RWPE1 (cell line): ENCODE data around the gene TOP1.

Experiments used
- CTCF ChIA-PET: fragments of 350-600 bp; sonication (Branson Sonifier 250); formaldehyde crosslinking; extraction: SDS; loops from one replicate; lab custom pipeline; 2021; lab: Yijun Ruan, JAX
- POLR2A ChIA-PET: fragments of 400-600 bp; formaldehyde crosslinking; extraction: SDS; loops from one replicate; lab custom pipeline; 2020; ENCODE audit warnings: antibody characterized with exemption; ENCODE audit not compliant: low non-redundant PET; lab: Yijun Ruan, JAX
- DNase-seq: peaks from one replicate; pipeline ENCODE4 v3.0.0; 2012; ENCODE audit warnings: low spot score
- H3K27ac ChIP-seq: fragments of 450-650 bp; 2 replicates; pipeline ENCODE4 v1.5.1; 2017
- CTCF ChIP-seq: fragments of 450-650 bp; conservative IDR thresholded peaks from 2 replicates; pipeline ENCODE4 v1.5.1; 2017; ENCODE audit warnings: low read depth, mild to moderate bottlenecking

Gene TOP1

GRCh38 chr20:40993794-40994540, 34.7 kb upstream of the TOP1 start:
- DNase-seq, result no peak
- ChIA-PET POLR2A (interaction anchor here (0.5 kb wide), 1 partner anchor 73 kb away, joined by 5 read pairs; no protein-coding TSS in a partner anchor), CTCF (interaction anchor here (0.6 to 1.1 kb wide), 3 partner anchors 38 to 96 kb away, joined by 3 to 7 read pairs (median 3); no protein-coding TSS in a partner anchor)
- H3K27ac ChIP-seq, result no peak overlapping the region
- TF ChIP-seq CTCF, result no peak

- POLR2A ChIA-PET, result no interaction called here
- CTCF ChIA-PET, result interaction anchor here (0.6 kb wide), 1 partner anchor 10 kb away, joined by 3 read pairs; no protein-coding TSS in a partner anchor
- no peak for DNase-seq
- no peak for TF ChIP-seq CTCF
- H3K27ac ChIP-seq, result no peak overlapping the region
These were observed 32.3 kb upstream of the TOP1 start for GRCh38 chr20:40996326-40996725.

- no peak for TF ChIP-seq CTCF
- no peak overlapping the region for H3K27ac ChIP-seq
- ChIA-PET CTCF (interaction anchor here (0.6 kb wide), 1 partner anchor 38 kb away, joined by 4 read pairs; no protein-coding TSS in a partner anchor), POLR2A (no interaction called here)
- no peak for DNase-seq
These were observed 31.5 kb upstream of the TOP1 start for GRCh38 chr20:40997116-40997515.

- DNase-seq, result no peak
- H3K27ac ChIP-seq, result peak overlapping the region; percentile 33
- CTCF ChIA-PET, result interaction anchor here (0.6 to 1.2 kb wide), 3 partner anchors 9 to 64 kb away, joined by 3 to 5 read pairs (median 3); no protein-coding TSS in a partner anchor
- no peak for TF ChIP-seq CTCF
- POLR2A ChIA-PET, result no interaction called here
These were observed 28.8 kb upstream of the TOP1 start for GRCh38 chr20:40999841-41000240.

GRCh38 chr20:41000628-41001027, 28.0 kb upstream of the TOP1 start:
- POLR2A ChIA-PET, result no interaction called here
- CTCF ChIA-PET, result no interaction called here
- H3K27ac ChIP-seq, result peak overlapping the region; percentile 69
- no peak for TF ChIP-seq CTCF
- DNase-seq, result no peak

GRCh38 chr20:41001497-41001896, 27.1 kb upstream of the TOP1 start:
- DNase-seq, result no peak
- ChIA-PET CTCF (no interaction called here), POLR2A (interaction anchor here (0.7 to 1.1 kb wide), 2 partner anchors 27 to 38 kb away, joined by 3 to 4 read pairs; partner anchors contain the start of gene TOP1)
- H3K27ac ChIP-seq, result peak overlapping the region; percentile 99
- TF ChIP-seq CTCF, result no peak
